Measurements from ENCODE around the gene CELF2.

The CELF2 gene

GRCh38 chr10:11158080-11158479 lies 140.4 kb downstream of the CELF2 start:
- DNase-seq, result no peak

GRCh38 chr10:11159543-11160215 lies 142.0 kb downstream of the CELF2 start:
- DNase-seq, result no peak

- no peak for DNase-seq
Measured at GRCh38 chr10:11161096-11161495, 143.4 kb downstream of the CELF2 start.

GRCh38 chr10:11161910-11162309 lies 144.2 kb downstream of the CELF2 start:
- DNase-seq, result no peak

- DNase-seq, result no peak
Measured at GRCh38 chr10:11162828-11163599, 145.3 kb downstream of the CELF2 start.

- DNase-seq, result peak; percentile 76
Measured at GRCh38 chr10:11163780-11164550, 146.3 kb downstream of the CELF2 start.

- no peak for DNase-seq
Measured at GRCh38 chr10:11164551-11164802, 146.8 kb downstream of the CELF2 start.

GRCh38 chr10:11164803-11165590 lies 147.3 kb downstream of the CELF2 start:
- DNase-seq, result peak; percentile 89

GRCh38 chr10:11165591-11166543 lies 148.2 kb downstream of the CELF2 start:
- DNase-seq, result peak; percentile 81

GRCh38 chr10:11166550-11166949 lies 148.9 kb downstream of the CELF2 start:
- no peak for DNase-seq

GRCh38 chr10:11167233-11167966 lies 149.7 kb downstream of the CELF2 start:
- no peak for DNase-seq

- DNase-seq, result no peak
Measured at GRCh38 chr10:11168423-11169090, 150.9 kb downstream of the CELF2 start.

- no peak for DNase-seq
Measured at GRCh38 chr10:11169976-11170375, 152.3 kb downstream of the CELF2 start.

- DNase-seq, result no peak
Measured at GRCh38 chr10:11170574-11170973, 152.9 kb downstream of the CELF2 start.

GRCh38 chr10:11170993-11171851 lies 153.6 kb downstream of the CELF2 start:
- no peak for DNase-seq

GRCh38 chr10:11173042-11173441 lies 155.4 kb downstream of the CELF2 start:
- no peak for DNase-seq

- no peak for DNase-seq
Measured at GRCh38 chr10:11175823-11176243, 158.2 kb downstream of the CELF2 start.

- DNase-seq, result no peak
Measured at GRCh38 chr10:11176746-11177145, 159.1 kb downstream of the CELF2 start.

- no peak for DNase-seq
Measured at GRCh38 chr10:11177381-11177780, 159.7 kb downstream of the CELF2 start.

All from eye (tissue), 1 donor.